Glutamatergic neuron (in vitro differentiated cells): ENCODE measurements around the gene PPP1R3D. TPM values are rescaled to one million over a fixed set of nuclear protein-coding genes. Genes with fewer than 3 reads are reported as not detected.

ENCODE experiments used
- DNase-seq: peaks from one replicate; pipeline ENCODE4 v3.0.0; 2022
- H3K27ac Mint-ChIP-seq: one replicate; pipeline ENCODE4 v1.8.0; 2020; ENCODE audit warnings: mild to moderate bottlenecking, mixed read lengths, inconsistent platforms; ENCODE audit not compliant: unreplicated experiment
- H3K27me3 Mint-ChIP-seq: one replicate; pipeline ENCODE4 v1.8.0; 2020; ENCODE audit warnings: mild to moderate bottlenecking, moderate library complexity, mixed read lengths, inconsistent platforms; ENCODE audit not compliant: unreplicated experiment
- H3K36me3 Mint-ChIP-seq: one replicate; pipeline ENCODE4 v1.8.0; 2020; ENCODE audit warnings: mild to moderate bottlenecking, mixed read lengths, inconsistent platforms; ENCODE audit not compliant: unreplicated experiment
- H3K4me1 Mint-ChIP-seq: one replicate; pipeline ENCODE4 v1.8.0; 2020; ENCODE audit warnings: mild to moderate bottlenecking, low read depth, mixed read lengths, inconsistent platforms; ENCODE audit not compliant: unreplicated experiment
- H3K4me3 Mint-ChIP-seq: one replicate; pipeline ENCODE4 v1.8.0; 2020; ENCODE audit warnings: mild to moderate bottlenecking, mixed read lengths, inconsistent platforms; ENCODE audit not compliant: unreplicated experiment
- H3K9me3 Mint-ChIP-seq: one replicate; pipeline ENCODE4 v1.8.0; 2020; ENCODE audit warnings: mild to moderate bottlenecking, moderate library complexity, mixed read lengths, inconsistent platforms; ENCODE audit not compliant: unreplicated experiment
- total RNA-seq: library from RNA; stranded (reverse); fragmentation: NEBNext Ultra II Directional; extraction: Animal tissue kit (Norgen Biotek cat#: 25700); gene quantifications from one replicate; pipeline ENCODE4 v1.2.1, GENCODE V29; 2021; ENCODE audit not compliant: unreplicated experiment
- TF ChIP-seq, protein P1 (sequence below): fragments of 200-600 bp; sonication (generic); IDR thresholded peaks from one replicate; pipeline ENCODE4 v1.5.0; 2021; ENCODE audit not compliant: partially characterized antibody, unreplicated experiment

PPP1R3D gene
- total RNA-seq, 1 donor from 2014 or later = 1.3 TPM

DNA sequence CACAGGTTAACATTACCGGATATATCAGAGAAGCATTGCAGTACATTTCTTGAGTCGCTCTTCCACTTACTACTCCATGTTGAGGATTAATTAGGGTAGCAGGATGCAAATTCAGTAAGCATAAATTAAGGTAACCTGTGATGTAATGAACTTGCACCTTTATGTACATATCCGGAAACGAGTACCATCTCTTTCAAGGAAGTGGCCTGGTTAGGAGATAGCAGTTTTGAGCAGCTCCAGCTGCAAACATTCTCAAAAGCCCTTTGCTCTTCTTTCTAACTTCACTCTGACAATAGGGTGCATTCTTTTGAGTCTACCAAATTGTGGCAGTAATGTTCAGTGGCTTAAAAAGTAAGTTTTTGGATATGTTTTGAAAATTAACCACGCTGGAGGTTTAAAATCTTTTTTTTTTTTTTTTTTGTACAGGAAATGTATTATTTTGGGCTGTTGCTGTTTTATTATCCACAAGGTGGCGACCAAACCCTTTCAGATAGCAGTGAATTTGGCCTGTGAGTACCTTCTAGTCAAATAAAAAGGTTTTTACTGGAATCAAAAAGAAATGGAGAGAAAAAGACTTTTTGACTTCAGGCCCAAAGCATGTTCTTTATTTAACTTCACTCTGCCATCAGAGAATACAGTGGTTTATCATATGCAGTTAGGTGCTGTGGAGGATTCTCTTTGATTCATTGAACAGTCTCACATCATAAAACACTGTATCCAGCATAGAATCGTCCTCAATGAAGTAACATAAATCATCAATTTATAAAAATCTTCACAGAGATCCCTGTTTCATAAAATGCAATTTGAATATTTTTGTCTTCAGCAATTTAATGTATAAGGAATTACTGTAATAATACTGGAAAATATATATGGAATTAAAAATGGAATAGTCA lies 9.0 kb upstream of the PPP1R3D start:
- peaks cover 1% of the 10 kb centered on the region for H3K9me3 Mint-ChIP-seq
- H3K4me3 Mint-ChIP-seq = no peak overlapping the region
- H3K4me1 Mint-ChIP-seq = peaks cover 28% of the 10 kb centered on the region
- no peaks in the 10 kb centered on the region for H3K36me3 Mint-ChIP-seq
- DNase-seq = no peak
- no peak overlapping the region for H3K27ac Mint-ChIP-seq
- H3K27me3 Mint-ChIP-seq = peaks cover 3% of the 10 kb centered on the region
- TF ChIP-seq, protein P1, sequence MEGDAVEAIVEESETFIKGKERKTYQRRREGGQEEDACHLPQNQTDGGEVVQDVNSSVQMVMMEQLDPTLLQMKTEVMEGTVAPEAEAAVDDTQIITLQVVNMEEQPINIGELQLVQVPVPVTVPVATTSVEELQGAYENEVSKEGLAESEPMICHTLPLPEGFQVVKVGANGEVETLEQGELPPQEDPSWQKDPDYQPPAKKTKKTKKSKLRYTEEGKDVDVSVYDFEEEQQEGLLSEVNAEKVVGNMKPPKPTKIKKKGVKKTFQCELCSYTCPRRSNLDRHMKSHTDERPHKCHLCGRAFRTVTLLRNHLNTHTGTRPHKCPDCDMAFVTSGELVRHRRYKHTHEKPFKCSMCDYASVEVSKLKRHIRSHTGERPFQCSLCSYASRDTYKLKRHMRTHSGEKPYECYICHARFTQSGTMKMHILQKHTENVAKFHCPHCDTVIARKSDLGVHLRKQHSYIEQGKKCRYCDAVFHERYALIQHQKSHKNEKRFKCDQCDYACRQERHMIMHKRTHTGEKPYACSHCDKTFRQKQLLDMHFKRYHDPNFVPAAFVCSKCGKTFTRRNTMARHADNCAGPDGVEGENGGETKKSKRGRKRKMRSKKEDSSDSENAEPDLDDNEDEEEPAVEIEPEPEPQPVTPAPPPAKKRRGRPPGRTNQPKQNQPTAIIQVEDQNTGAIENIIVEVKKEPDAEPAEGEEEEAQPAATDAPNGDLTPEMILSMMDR = peak; percentile 75

DNA sequence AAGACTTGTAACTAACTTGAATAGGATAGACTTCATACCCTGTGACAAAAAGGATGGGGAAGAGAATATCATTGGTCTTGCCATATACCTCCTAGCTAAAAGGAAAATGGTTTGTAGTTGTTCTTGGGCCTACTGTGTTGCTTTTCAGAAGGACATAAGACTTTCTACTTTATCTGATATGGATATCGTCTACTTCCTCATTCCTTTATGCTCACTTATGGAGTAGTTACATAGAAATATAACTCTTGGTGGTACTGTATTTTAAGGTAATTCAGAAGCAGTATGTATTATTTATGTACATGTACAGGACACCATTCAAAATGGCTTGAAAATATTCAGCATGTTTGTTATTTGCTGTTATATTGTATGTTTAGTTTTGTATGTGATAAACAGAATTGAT lies 8.1 kb upstream of the PPP1R3D start:
- Mint-ChIP-seq H3K9me3 (peaks cover 1% of the 10 kb centered on the region), H3K27me3 (peaks cover 3% of the 10 kb centered on the region), H3K36me3 (no peaks in the 10 kb centered on the region), H3K4me3 (no peak overlapping the region), H3K4me1 (peaks cover 28% of the 10 kb centered on the region), H3K27ac (no peak overlapping the region)
- no peak for DNase-seq
- TF ChIP-seq, protein P1 = no peak

DNA sequence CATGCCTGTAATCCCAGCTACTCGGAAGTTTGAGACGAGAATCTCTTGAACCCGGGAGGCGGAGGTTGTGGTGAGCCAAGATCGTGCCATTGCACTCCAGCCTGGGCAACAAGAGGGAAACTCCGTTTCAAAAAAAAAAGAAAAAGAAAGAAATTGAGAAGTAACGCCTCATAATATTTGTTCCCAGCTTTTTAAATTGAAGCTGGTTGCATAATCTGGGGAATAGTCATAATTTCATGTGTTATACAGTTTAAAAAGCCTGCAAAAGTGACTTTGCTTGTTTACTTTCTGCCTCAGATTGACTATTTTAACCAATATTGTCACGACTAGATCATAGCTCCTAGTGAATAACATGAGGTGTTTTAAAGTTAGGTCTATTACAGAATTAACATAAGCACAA lies 7.3 kb upstream of the PPP1R3D start:
- H3K9me3 Mint-ChIP-seq = no peaks in the 10 kb centered on the region
- TF ChIP-seq, protein P1 = no peak
- H3K4me3 Mint-ChIP-seq = no peak overlapping the region
- H3K4me1 Mint-ChIP-seq = peaks cover 28% of the 10 kb centered on the region
- H3K27ac Mint-ChIP-seq = no peak overlapping the region
- H3K36me3 Mint-ChIP-seq = no peaks in the 10 kb centered on the region
- peaks cover 3% of the 10 kb centered on the region for H3K27me3 Mint-ChIP-seq
- no peak for DNase-seq

DNA sequence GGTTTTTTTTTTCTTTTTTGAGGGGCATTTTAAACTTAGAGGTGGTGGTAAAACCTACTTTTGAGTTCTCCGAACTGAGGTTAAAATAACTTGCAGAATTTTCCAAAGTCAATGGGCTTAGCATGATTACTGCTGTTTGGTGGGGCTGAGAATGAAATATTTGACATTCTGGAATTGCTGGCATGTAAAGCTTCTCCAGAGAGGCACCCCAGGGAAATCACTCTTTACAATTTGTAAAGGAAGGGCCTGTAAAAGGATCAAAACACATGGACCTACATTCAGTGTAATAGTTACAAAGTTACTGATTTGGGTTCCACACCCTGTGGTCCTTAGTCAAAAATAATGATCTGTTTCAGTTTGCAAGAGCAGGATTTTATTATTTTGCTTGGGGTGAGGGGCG lies 5.6 kb upstream of the PPP1R3D start:
- no peak overlapping the region for H3K4me3 Mint-ChIP-seq
- no peaks in the 10 kb centered on the region for H3K36me3 Mint-ChIP-seq
- H3K9me3 Mint-ChIP-seq = no peaks in the 10 kb centered on the region
- H3K27ac Mint-ChIP-seq = no peak overlapping the region
- no peak for DNase-seq
- TF ChIP-seq, protein P1 = no peak
- H3K4me1 Mint-ChIP-seq = peaks cover 26% of the 10 kb centered on the region
- peaks cover 3% of the 10 kb centered on the region for H3K27me3 Mint-ChIP-seq

DNA sequence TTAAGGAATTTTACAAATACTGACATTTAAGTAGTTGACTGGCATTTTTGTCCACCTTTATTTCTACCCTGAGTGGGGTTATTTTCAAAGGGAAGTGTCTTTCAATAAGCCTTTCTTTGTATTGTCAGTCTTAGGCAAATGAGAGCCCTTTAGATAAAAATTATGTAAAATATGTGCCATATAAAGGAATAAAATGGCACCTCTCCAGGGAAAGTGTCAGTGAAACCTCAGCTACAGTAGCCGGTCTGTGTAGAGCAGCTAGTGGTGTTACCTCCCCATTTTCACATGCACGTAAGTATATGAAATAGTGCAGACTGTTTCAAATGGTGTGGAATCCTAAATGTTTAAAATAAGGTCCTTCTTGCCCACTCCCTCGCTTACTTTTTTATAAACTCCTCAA lies 5.1 kb upstream of the PPP1R3D start:
- Mint-ChIP-seq H3K4me1 (peaks cover 24% of the 10 kb centered on the region), H3K36me3 (no peaks in the 10 kb centered on the region), H3K27me3 (peaks cover 3% of the 10 kb centered on the region), H3K9me3 (peaks cover 3% of the 10 kb centered on the region), H3K27ac (no peak overlapping the region), H3K4me3 (no peak overlapping the region)
- no peak for DNase-seq
- TF ChIP-seq, protein P1 = no peak
